CD14-positive monocyte (primary cell): Measurements from ENCODE around the gene GP1BA. TPM values are rescaled to one million over a fixed set of nuclear protein-coding genes. Genes with fewer than 3 reads are reported as not detected.

ENCODE experiments used
- DNase-seq, 3 donors: peaks; one replicate each; pipeline ENCODE4 v3.0.0-alpha.2; 2011 to 2022
- H2AFZ ChIP-seq: 2 replicates; pipeline ENCODE4 v1.6.0; 2012; ENCODE audit warnings: mild to moderate bottlenecking, low read depth, low read length, inconsistent platforms; ENCODE audit not compliant: insufficient read depth, poor library complexity, severe bottlenecking
- H3K27ac ChIP-seq, 2 donors: 1 replicate in 1 of 2; 2 replicates in 1 of 2; pipeline ENCODE4 v1.5.1; 2012 to 2013; ENCODE audit warnings: low read length in 2 of 2, control low read depth in 1 of 2, inconsistent platforms in 1 of 2, low read depth in 1 of 2, mild to moderate bottlenecking in 1 of 2
- H3K27me3 ChIP-seq, 2 donors: one replicate each; pipeline versions ENCODE4 v1.6.0 to v1.6.1; 2011 to 2013; ENCODE audit warnings: low read length in 2 of 2; ENCODE audit not compliant: control insufficient read depth in 2 of 2, insufficient read depth in 2 of 2
- H3K36me3 ChIP-seq, 2 donors: replicated peaks in 1 of 2; 1 replicate in 1 of 2; 2 replicates in 1 of 2; pipeline versions ENCODE4 v1.5.1 to v1.6.1; 2012 to 2013; ENCODE audit warnings: low read length in 2 of 2, control low read depth in 1 of 2, inconsistent platforms in 1 of 2, mild to moderate bottlenecking in 1 of 2; ENCODE audit not compliant: insufficient read depth in 2 of 2, control insufficient read depth in 1 of 2
- H3K4me1 ChIP-seq, 2 donors: 1 replicate in 1 of 2; 2 replicates in 1 of 2; pipeline versions ENCODE4 v1.5.1 to v1.6.1; 2012 to 2013; ENCODE audit warnings: low read length in 2 of 2, control low read depth in 1 of 2, inconsistent platforms in 1 of 2, mild to moderate bottlenecking in 1 of 2, moderate library complexity in 1 of 2; ENCODE audit not compliant: insufficient read depth in 2 of 2, control insufficient read depth in 1 of 2
- H3K4me2 ChIP-seq: replicated peaks from 2 replicates; pipeline ENCODE3; 2012; ENCODE audit warnings: low read length, moderate library complexity, mild to moderate bottlenecking; ENCODE audit not compliant: poor library complexity, severe bottlenecking; ENCODE audit errors: extremely low read depth
- H3K4me3 ChIP-seq, 3 experiments: fragments of 200-600 bp in 1 of 3; sonication (generic) in 1 of 3; replicated peaks in 1 of 3; 1 replicate in 2 of 3; 2 replicates in 1 of 3; pipeline ENCODE4 v1.5.1; 2011 to 2013; ENCODE audit warnings: low read length in 3 of 3, mild to moderate bottlenecking in 3 of 3, control low read depth in 2 of 3, low read depth in 2 of 3, inconsistent platforms in 1 of 3, moderate library complexity in 1 of 3
- H3K79me2 ChIP-seq: 2 replicates; pipeline ENCODE4 v1.6.0; 2012; ENCODE audit warnings: mild to moderate bottlenecking, control low read depth, inconsistent platforms, low read length, moderate library complexity; ENCODE audit not compliant: insufficient read depth
- H3K9ac ChIP-seq: 2 replicates; pipeline ENCODE4 v1.6.0; 2017; ENCODE audit warnings: low read length, mild to moderate bottlenecking; ENCODE audit not compliant: insufficient read depth, poor library complexity, severe bottlenecking
- H3K9me3 ChIP-seq, 2 donors: replicated peaks in 1 of 2; 1 replicate in 1 of 2; 2 replicates in 1 of 2; pipeline versions ENCODE4 v1.5.1 to v1.6.1; 2012 to 2013; ENCODE audit warnings: low read length in 2 of 2, control low read depth in 1 of 2; ENCODE audit not compliant: control insufficient read depth in 1 of 2, insufficient read depth in 1 of 2
- H4K20me1 ChIP-seq: 2 replicates; pipeline ENCODE4 v1.6.0; 2012; ENCODE audit warnings: mild to moderate bottlenecking, low read length, control low read depth, moderate library complexity; ENCODE audit not compliant: insufficient read depth
- H3K27ac Mint-ChIP-seq, 7 donors: one replicate each; pipeline ENCODE4 v1.8.0; 2020; ENCODE audit warnings: mild to moderate bottlenecking in 7 of 7, mixed read lengths in 7 of 7, moderate library complexity in 6 of 7, inconsistent platforms in 2 of 7
- H3K27me3 Mint-ChIP-seq, 3 donors: one replicate each; pipeline ENCODE4 v1.8.0; 2021 to 2022; ENCODE audit warnings: low read depth in 3 of 3, mild to moderate bottlenecking in 3 of 3, mixed read lengths in 3 of 3, moderate library complexity in 3 of 3, inconsistent platforms in 1 of 3
- H3K36me3 Mint-ChIP-seq, 2 donors: one replicate each; pipeline ENCODE4 v1.8.0; 2020; ENCODE audit warnings: mixed read lengths in 2 of 2, inconsistent platforms in 1 of 2, mild to moderate bottlenecking in 1 of 2
- H3K4me1 Mint-ChIP-seq: one replicate; pipeline ENCODE4 v1.8.0; 2020; ENCODE audit warnings: mild to moderate bottlenecking, mixed read lengths
- H3K4me3 Mint-ChIP-seq, 2 donors: one replicate each; pipeline ENCODE4 v1.8.0; 2020; ENCODE audit warnings: mild to moderate bottlenecking in 2 of 2, mixed read lengths in 2 of 2, moderate library complexity in 1 of 2
- H3K9me3 Mint-ChIP-seq, 7 donors: one replicate each; pipeline ENCODE4 v1.8.0; 2020 to 2022; ENCODE audit warnings: mixed read lengths in 7 of 7, mild to moderate bottlenecking in 6 of 7, moderate library complexity in 6 of 7, inconsistent platforms in 2 of 7
- CTCF ChIP-seq: fragments of 200-600 bp; IDR thresholded peaks from one replicate; pipeline ENCODE4 v1.8.0; 2022; ENCODE audit warnings: antibody characterized with exemption, mild to moderate bottlenecking
- WGBS: methylation state at CpG from one replicate; pipeline ENCODE4 v1.1.5; 2013; ENCODE audit warnings: missing lambda C conversion rate; ENCODE audit not compliant: insufficient coverage; 5-methylcytosine and 5-hydroxymethylcytosine counted together
- intact Hi-C, 2 donors: fragments of 100-400 bp; cut with micrococcal nuclease; formaldehyde crosslinking; loops; one replicate each; pipeline versions ENCODE4 v1.15.0 to v1.15.1; 2023
- polyA plus RNA-seq, 3 donors: library from polyadenylated mRNA; depleted of rRNA in 1 of 3; unstranded in 2 of 3; stranded (reverse) in 1 of 3; fragments of 300-500 nt in 2 of 3; fragments of >200 nt in 1 of 3; fragmentation: Illumina TruSeq in 2 of 3; gene quantifications; 1 replicate in 2 of 3; 2 replicates in 1 of 3; pipeline ENCODE4 v1.2.3, GENCODE V29; 2012 to 2021

GP1BA gene
- polyA plus RNA-seq, 3 donors = 0.24 to 0.29 TPM; not detected in 1

- peaks cover 72% of the 10 kb centered on the region for H4K20me1 ChIP-seq
- peaks cover 86% of the 10 kb centered on the region for H3K79me2 ChIP-seq
- H3K9ac ChIP-seq = peak overlapping the region; percentile 61
- DNase-seq = peak in 2 of 3 donors; percentile 56 to 65
- peak overlapping the region in 1 of 3 experiments; percentile 94 for H3K4me3 ChIP-seq
- no peak for TF ChIP-seq CTCF
- no peaks in the 10 kb centered on the region for H3K27me3 ChIP-seq
- 0% methylated on average over 2 of the region's 3 CpGs for WGBS
- H3K27me3 Mint-ChIP-seq = peaks cover 0 to 5% (median 0%) of the 10 kb centered on the region in 3 donors
- peak overlapping the region; percentile 95 to 99 (median 97) for H3K27ac Mint-ChIP-seq
- peak overlapping the region; percentile 68 to 86 for H3K4me3 Mint-ChIP-seq
- H3K9me3 ChIP-seq = no peaks in the 10 kb centered on the region
- H3K9me3 Mint-ChIP-seq = no peaks in the 10 kb centered on the region
- H2AFZ ChIP-seq = no peak overlapping the region
- H3K27ac ChIP-seq = peak overlapping the region; percentile 85 to 94
- H3K4me1 ChIP-seq = peaks cover 65 to 77% of the 10 kb centered on the region in 2 donors
- H3K4me2 ChIP-seq = peak overlapping the region; percentile 98
- peaks cover 44 to 51% of the 10 kb centered on the region in 2 donors for H3K36me3 Mint-ChIP-seq
- peaks cover 67% of the 10 kb centered on the region for H3K4me1 Mint-ChIP-seq
- H3K36me3 ChIP-seq = peaks cover 32 to 43% of the 10 kb centered on the region in 2 donors
- intact Hi-C loops = no loop called here
Observed at GRCh38 chr17:4944163-4944553, 12.1 kb downstream of the GP1BA start.

- Histone ChIP-seq H3K27ac (peak overlapping the region; percentile 85 to 94), H3K27me3 (no peaks in the 10 kb centered on the region), H3K4me1 (peaks cover 61 to 78% of the 10 kb centered on the region in 2 donors), H3K9ac (peak overlapping the region; percentile 61), H3K4me2 (peak overlapping the region; percentile 98), H2AFZ (no peak overlapping the region), H3K9me3 (no peaks in the 10 kb centered on the region), H4K20me1 (peaks cover 71% of the 10 kb centered on the region), H3K4me3 (peak overlapping the region; percentile 2 to 94 (median 17)), H3K79me2 (peaks cover 81% of the 10 kb centered on the region), H3K36me3 (peaks cover 32 to 43% of the 10 kb centered on the region in 2 donors)
- intact Hi-C loops = loop anchor here in 1 of 2 donors (5.0 kb wide), 2 partner anchors 42 to 177 kb away; partner anchors contain the start of gene CHRNE
- Mint-ChIP-seq H3K4me1 (peaks cover 66% of the 10 kb centered on the region), H3K4me3 (peak overlapping the region; percentile 68 to 86), H3K27me3 (peaks cover 0 to 5% (median 0%) of the 10 kb centered on the region in 3 donors), H3K36me3 (peaks cover 44 to 51% of the 10 kb centered on the region in 2 donors), H3K9me3 (no peaks in the 10 kb centered on the region), H3K27ac (peak overlapping the region; percentile 95 to 99 (median 97))
- WGBS = 28% methylated on average over 5 of the region's 8 CpGs
- no peak for TF ChIP-seq CTCF
- DNase-seq = no peak
Observed at GRCh38 chr17:4944554-4945175, 12.6 kb downstream of the GP1BA start.
